Naive thymus-derived CD8-positive, alpha-beta T cell (primary cell): ENCODE data around the gene RAB11A. TPM values are rescaled to one million over a fixed set of nuclear protein-coding genes. Genes with fewer than 3 reads are reported as not detected.

Experiments
- ATAC-seq, 2 donors: fragments of 150-1000 bp; cut with Tn5 transposase in 1 of 2; sonication (Bioruptor Pico), chemical (Tn5 transposase) in 1 of 2; 1 replicate in 1 of 2; 2 replicates in 1 of 2; pipeline ENCODE4 v1.10.0; 2021; ENCODE audit warnings: mild to moderate bottlenecking in 2 of 2, moderate library complexity in 2 of 2
- POLR2A ChIA-PET: fragments of 350-600 bp; sonication (Branson Sonifier 250); formaldehyde crosslinking; loops from one replicate; lab custom pipeline; 2021; ENCODE audit warnings: antibody characterized with exemption; lab: Charles Lee
- DNase-seq, 10 donors: peaks; one replicate each; pipeline versions ENCODE4 v3.0.0 to v3.0.0-alpha.2; 2020 to 2022
- H3K27ac Mint-ChIP-seq, 10 donors: one replicate each; pipeline ENCODE4 v1.8.0; 2020 to 2022; ENCODE audit warnings: mild to moderate bottlenecking in 10 of 10, mixed read lengths in 10 of 10, moderate library complexity in 4 of 10, inconsistent platforms in 1 of 10
- H3K27me3 Mint-ChIP-seq, 5 donors: one replicate each; pipeline ENCODE4 v1.8.0; 2021 to 2022; ENCODE audit warnings: mixed read lengths in 5 of 5
- H3K36me3 Mint-ChIP-seq, 3 donors: one replicate each; pipeline ENCODE4 v1.8.0; 2020 to 2022; ENCODE audit warnings: mixed read lengths in 3 of 3, mild to moderate bottlenecking in 2 of 3, inconsistent platforms in 1 of 3
- H3K4me1 Mint-ChIP-seq, 4 donors: one replicate each; pipeline ENCODE4 v1.8.0; 2021 to 2022; ENCODE audit warnings: mixed read lengths in 4 of 4
- H3K4me3 Mint-ChIP-seq, 10 donors: one replicate each; pipeline ENCODE4 v1.8.0; 2020 to 2022; ENCODE audit warnings: mild to moderate bottlenecking in 10 of 10, mixed read lengths in 10 of 10, moderate library complexity in 6 of 10, inconsistent platforms in 1 of 10
- H3K9me3 Mint-ChIP-seq, 9 donors: one replicate each; pipeline ENCODE4 v1.8.0; 2020 to 2022; ENCODE audit warnings: mixed read lengths in 9 of 9, mild to moderate bottlenecking in 3 of 9, inconsistent platforms in 1 of 9, moderate library complexity in 1 of 9
- polyA plus RNA-seq, 3 donors: library from polyadenylated mRNA; unstranded; fragments of 300-500 nt; fragmentation: Illumina TruSeq; gene quantifications; one replicate each; pipeline ENCODE4 v1.2.3, GENCODE V29; 2021
- total RNA-seq, 8 experiments: library from RNA in 2 of 8; stranded (reverse) in 2 of 8; gene quantifications; one replicate each; pipeline ENCODE4 v1.2.3 and lab custom pipeline; 2021 to 2026

The RAB11A gene
- total and polyA plus RNA-seq, 5 experiments from 2014 or later, result 75.9 to 204 (median 186) TPM

DNA sequence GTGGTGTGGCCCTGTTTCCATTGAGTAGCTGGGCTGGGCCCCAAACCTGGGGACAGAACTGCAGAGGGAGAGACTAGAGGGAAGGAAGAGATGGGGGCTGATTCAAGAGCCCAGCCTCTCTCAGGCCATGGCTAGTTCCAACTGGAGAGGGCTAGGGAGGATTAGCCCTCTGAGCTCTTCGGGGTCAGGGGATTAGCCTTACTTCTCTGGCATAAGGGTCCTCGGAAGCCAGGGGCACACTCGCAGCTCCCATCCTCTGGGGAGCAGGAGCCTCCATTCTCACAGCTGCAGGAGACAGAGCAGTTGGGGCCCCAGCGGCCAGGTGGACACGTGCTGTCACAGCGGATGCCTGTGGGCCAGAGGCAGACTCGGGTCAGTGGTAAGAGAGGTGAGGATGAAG is 53.3 kb downstream of the RAB11A start:
- Mint-ChIP-seq H3K4me1 (peaks cover 0 to 26% (median 0%) of the 10 kb centered on the region in 4 donors), H3K4me3 (no peak overlapping the region), H3K9me3 (no peaks in the 10 kb centered on the region), H3K27ac (no peak overlapping the region), H3K27me3 (no peaks in the 10 kb centered on the region), H3K36me3 (no peaks in the 10 kb centered on the region)
- ATAC-seq (no peak), DNase-seq (no peak)
- POLR2A ChIA-PET, result no interaction called here

DNA sequence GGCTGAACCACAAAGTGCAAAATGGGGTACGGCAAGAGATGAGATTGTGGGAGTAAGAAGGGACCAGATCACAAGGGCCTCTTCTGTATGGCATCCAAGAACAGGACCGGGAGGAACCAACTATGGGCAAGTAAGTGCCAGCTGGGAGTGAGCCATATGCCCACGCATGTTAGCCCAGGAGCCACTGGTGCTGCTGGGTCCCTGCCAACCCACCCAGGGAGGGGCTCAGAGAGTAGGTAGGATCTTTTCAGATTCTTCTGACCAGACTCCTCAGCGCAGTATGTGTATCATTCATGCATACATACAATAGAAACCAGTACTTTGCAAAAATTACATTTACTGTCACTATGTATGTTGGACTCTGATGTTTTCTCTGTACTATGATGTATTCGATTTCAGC is 54.0 kb downstream of the RAB11A start:
- DNase-seq (no peak), ATAC-seq (no peak)
- Mint-ChIP-seq H3K36me3 (no peaks in the 10 kb centered on the region), H3K4me1 (peaks cover 0 to 26% (median 0%) of the 10 kb centered on the region in 4 donors), H3K4me3 (no peak overlapping the region), H3K27me3 (no peaks in the 10 kb centered on the region), H3K9me3 (no peaks in the 10 kb centered on the region), H3K27ac (peak overlapping the region in 2 of 10 donors; percentile 39 to 78)
- POLR2A ChIA-PET, result no interaction called here

DNA sequence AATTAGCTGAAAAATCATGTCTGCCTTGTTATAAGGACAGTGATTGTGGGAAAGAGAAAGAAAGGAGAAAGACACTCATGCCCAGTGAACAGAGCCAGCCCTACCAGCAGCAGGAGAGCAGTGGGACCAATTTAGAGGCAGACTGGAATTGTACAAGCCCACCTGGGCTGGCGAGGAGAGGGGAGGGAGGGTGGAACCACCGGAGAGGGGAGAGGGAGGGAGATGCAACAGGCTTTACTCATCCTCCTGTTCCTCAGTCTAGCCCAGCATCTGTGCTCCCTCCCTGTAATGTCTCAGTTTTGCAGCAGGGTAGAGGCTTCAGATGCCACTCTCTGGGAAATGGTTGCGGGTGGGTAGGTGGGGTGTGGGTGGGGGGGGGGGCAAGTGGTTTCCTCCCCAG is 54.7 kb downstream of the RAB11A start:
- Mint-ChIP-seq H3K27ac (peak overlapping the region in 2 of 10 donors; percentile 44 to 78), H3K36me3 (no peaks in the 10 kb centered on the region), H3K9me3 (no peaks in the 10 kb centered on the region), H3K27me3 (no peaks in the 10 kb centered on the region), H3K4me1 (peaks cover 0 to 20% (median 0%) of the 10 kb centered on the region in 4 donors), H3K4me3 (no peak overlapping the region)
- POLR2A ChIA-PET, result no interaction called here
- ATAC-seq (no peak), DNase-seq (no peak)

DNA sequence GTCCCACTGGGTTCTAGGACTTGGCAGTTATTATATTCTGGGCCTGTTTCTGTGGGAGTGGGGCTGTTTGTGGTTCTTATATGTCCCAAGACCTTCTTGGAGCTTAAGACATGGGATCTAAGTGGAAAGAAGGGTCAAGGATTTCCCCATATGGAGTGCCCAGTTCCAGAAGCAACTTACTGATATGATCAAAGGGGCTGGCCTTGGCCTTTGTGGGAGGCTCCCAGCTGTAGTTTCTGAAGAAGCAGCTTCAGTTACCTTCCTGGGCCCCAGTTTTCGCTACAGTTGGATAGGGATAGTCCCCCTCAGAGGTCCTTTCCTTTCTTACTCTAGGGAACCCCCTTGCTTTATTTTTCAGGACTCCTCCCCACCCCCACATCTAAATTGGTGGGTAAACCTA is 56.0 kb downstream of the RAB11A start:
- Mint-ChIP-seq H3K9me3 (no peaks in the 10 kb centered on the region), H3K4me1 (peaks cover 0 to 16% (median 0%) of the 10 kb centered on the region in 4 donors), H3K36me3 (no peaks in the 10 kb centered on the region), H3K27ac (peak overlapping the region in 1 of 10 donors; percentile 10), H3K27me3 (no peaks in the 10 kb centered on the region), H3K4me3 (no peak overlapping the region)
- no peak for ATAC-seq
- DNase-seq, result no peak
- POLR2A ChIA-PET, result no interaction called here

DNA sequence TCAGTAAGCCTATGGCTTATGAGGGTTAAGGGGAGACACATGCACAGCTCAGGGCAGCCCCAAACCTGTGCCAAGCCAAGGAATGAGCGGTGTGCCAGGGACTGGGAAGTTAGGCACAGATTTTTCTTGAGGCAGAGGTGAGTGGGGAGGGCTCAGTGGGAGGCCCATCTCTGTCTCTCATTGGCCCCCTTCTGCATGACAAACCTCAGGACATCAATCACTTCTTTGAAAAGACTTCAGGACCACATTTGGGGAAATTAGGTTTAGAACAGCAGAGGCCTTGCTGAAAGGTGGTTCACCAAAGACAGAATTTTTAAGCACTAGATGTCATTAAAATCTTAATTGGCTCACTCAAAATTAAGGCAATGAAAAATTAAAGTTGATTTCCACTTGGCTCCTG is 57.2 kb downstream of the RAB11A start:
- H3K4me3 Mint-ChIP-seq, result no peak overlapping the region
- no peaks in the 10 kb centered on the region for H3K9me3 Mint-ChIP-seq
- no peaks in the 10 kb centered on the region for H3K36me3 Mint-ChIP-seq
- H3K27ac Mint-ChIP-seq, result peak overlapping the region in 1 of 10 donors; percentile 76
- ATAC-seq (no peak), DNase-seq (no peak)
- H3K4me1 Mint-ChIP-seq, result peaks cover 0 to 5% (median 0%) of the 10 kb centered on the region in 4 donors
- POLR2A ChIA-PET, result no interaction called here
- no peaks in the 10 kb centered on the region for H3K27me3 Mint-ChIP-seq

DNA sequence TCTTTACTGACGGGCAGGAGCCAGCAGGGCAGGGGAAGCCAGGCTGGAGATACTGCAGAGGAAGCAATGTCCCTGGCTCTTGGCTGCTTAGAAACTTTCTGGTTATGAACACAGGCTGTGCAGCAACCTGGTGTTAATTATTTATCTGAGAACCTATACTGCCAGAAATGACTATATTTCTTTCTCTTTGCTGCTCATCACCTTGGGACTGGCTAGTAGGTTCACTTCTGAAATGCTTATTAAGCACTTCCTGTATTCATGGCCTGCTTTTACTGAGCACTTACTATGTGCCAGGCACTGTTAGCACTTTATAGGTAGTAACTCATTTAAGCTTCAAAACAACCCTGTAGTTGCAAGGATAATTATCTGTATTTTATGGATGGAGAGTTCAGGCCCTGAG is 57.6 kb downstream of the RAB11A start:
- DNase-seq (no peak), ATAC-seq (no peak)

DNA sequence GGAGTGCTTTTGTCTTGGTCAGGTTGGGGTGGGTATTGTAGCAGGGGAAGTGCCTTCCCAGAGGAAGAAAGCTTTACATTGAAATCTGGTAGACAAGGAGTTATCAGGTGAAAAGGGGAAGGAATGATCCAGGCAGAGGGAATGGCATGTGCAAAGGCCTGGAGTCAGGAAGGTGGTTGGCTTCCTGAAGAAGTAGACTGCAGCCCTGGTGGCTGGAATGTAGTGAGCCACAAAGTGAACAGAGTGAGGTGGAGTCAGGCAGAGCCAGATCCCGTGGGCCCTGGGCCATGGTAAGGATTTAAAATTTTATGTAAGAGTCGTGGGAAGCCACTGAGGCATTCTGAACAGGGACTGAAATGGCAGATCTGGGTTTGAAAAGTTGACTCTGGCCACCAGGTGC is 58.3 kb downstream of the RAB11A start:
- H3K9me3 Mint-ChIP-seq, result no peaks in the 10 kb centered on the region
- H3K4me1 Mint-ChIP-seq, result no peaks in the 10 kb centered on the region
- DNase-seq (no peak), ATAC-seq (no peak)
- POLR2A ChIA-PET, result no interaction called here
- H3K36me3 Mint-ChIP-seq, result no peaks in the 10 kb centered on the region
- H3K27me3 Mint-ChIP-seq, result peaks cover 0 to 5% (median 0%) of the 10 kb centered on the region in 5 donors
- H3K4me3 Mint-ChIP-seq, result no peak overlapping the region
- no peak overlapping the region for H3K27ac Mint-ChIP-seq

More for the DNA sequence above, 57.6 kb downstream of the RAB11A start:
- Mint-ChIP-seq H3K36me3 (no peaks in the 10 kb centered on the region), H3K27me3 (no peaks in the 10 kb centered on the region), H3K9me3 (no peaks in the 10 kb centered on the region), H3K27ac (no peak overlapping the region), H3K4me1 (peaks cover 0 to 2% (median 0%) of the 10 kb centered on the region in 4 donors), H3K4me3 (no peak overlapping the region)
- POLR2A ChIA-PET, result no interaction called here

DNA sequence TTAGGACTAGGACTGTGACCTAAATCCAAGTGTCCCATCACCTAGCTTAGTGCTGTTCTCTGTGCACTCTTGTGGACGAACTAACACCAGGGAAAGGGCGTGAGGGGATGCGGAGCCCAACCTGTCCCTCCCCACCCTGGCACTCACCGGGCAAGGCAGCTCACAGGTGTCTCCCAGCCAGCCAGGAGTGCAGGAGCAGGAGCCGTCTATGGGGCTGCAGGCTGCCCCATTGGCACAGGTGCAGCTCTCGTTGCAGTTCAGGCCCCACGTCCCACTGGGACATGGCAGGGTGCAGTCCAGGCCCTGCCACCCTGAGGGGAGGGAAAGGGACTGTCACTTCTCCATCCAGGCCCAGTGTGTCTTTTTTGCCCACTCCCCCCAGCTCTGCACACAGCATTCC is 60.3 kb downstream of the RAB11A start:
- POLR2A ChIA-PET, result interaction anchor here (0.5 kb wide), 1 partner anchor 360 kb away, joined by 4 read pairs; no protein-coding TSS in a partner anchor
- Mint-ChIP-seq H3K27me3 (peaks cover 0 to 5% (median 0%) of the 10 kb centered on the region in 5 donors), H3K4me1 (no peaks in the 10 kb centered on the region), H3K27ac (peak overlapping the region in 1 of 10 donors; percentile 49), H3K4me3 (no peak overlapping the region), H3K36me3 (no peaks in the 10 kb centered on the region), H3K9me3 (no peaks in the 10 kb centered on the region)
- DNase-seq, result peak in 1 of 10 donors; percentile 9
- ATAC-seq, result no peak

DNA sequence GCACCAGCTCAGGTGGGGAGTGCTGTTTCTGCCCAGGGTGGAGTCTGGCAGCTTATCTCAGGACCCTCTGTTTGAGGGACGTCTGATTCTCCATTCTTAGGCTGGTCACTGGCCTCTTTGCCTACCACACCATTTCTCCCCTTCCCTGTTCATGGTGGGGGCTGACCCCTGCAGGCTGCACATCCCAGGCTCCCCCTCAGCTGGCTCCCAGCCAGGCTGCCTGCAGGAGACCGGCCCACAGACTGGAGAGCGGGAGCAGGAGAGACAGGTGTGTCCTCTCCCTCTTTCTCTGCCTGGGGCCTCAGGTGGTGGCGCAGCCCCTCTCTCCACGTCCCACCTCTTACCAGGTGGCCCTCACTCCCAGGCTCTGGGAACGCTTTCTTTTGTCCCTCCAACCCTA is 60.8 kb downstream of the RAB11A start:
- Mint-ChIP-seq H3K36me3 (no peaks in the 10 kb centered on the region), H3K27me3 (peaks cover 0 to 5% (median 0%) of the 10 kb centered on the region in 5 donors), H3K4me1 (no peaks in the 10 kb centered on the region), H3K9me3 (no peaks in the 10 kb centered on the region), H3K27ac (peak overlapping the region in 1 of 10 donors; percentile 58), H3K4me3 (no peak overlapping the region)
- POLR2A ChIA-PET, result interaction anchor here (0.6 kb wide), 1 partner anchor 763 kb away, joined by 4 read pairs; no protein-coding TSS in a partner anchor
- ATAC-seq (no peak), DNase-seq (no peak)

DNA sequence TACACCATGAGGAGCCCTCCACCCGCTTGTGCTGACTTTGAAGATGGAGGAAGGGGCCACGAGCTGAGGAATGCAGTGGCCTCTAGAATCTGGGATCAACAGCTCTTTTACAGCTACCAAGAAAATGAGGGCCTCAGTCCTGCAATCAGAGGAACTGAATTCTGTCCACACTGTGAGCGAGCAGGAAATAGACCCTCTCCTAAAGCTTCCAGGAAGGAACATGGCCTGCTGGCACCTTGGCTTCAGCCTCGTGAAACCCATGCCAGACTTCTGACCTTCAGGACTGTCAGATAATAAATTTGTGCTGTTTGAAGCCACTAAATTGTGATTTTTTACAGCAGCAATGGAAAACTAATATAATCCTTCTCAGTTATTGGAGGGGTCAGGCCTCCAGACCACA is 61.9 kb downstream of the RAB11A start:
- Mint-ChIP-seq H3K4me1 (no peaks in the 10 kb centered on the region), H3K36me3 (no peaks in the 10 kb centered on the region), H3K4me3 (no peak overlapping the region), H3K27me3 (peaks cover 0 to 5% (median 0%) of the 10 kb centered on the region in 5 donors), H3K9me3 (no peaks in the 10 kb centered on the region), H3K27ac (peak overlapping the region in 1 of 10 donors; percentile 9)
- no peak for ATAC-seq
- DNase-seq, result peak in 1 of 10 donors; percentile 13
- POLR2A ChIA-PET, result no interaction called here

DNA sequence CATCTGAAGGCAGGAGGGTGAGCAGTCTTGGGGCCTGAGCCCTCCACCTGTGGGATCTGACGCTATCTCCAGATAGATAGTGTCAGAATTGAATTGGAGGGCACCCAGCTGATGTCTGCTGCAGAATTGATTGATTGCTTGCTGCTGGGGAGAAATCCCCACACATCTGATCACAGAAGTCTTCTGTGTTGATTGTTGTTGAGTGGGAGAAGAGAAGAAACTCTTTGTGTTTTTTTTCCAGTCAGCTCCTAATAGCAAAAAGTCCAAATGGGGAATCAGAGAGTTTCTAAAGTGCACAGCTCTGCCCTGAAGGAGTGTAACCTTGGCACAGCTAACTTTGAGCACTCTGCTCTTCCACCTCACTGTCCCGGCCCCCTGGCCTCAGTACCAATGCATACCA is 66.1 kb downstream of the RAB11A start:
- POLR2A ChIA-PET, result no interaction called here
- no peak overlapping the region for H3K4me3 Mint-ChIP-seq

DNA sequence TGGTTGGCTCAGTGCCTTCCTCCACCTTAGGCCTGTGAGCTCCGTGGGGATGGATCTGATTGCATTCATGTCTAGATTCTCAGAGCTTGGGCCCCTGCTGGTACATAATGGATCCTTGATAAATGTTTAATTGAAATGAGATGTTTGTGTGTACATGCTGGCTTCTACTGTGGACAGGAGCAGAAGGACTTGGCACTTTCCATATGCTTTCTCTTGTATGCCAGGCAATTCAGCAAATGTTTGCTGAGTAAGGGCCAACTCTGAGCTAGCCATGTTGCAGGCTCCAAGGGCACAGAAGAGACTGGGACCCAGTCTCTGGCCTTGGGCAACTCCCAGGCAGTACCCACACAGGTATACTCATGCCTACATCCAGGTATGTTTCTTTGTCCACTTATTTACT is 67.0 kb downstream of the RAB11A start:
- Mint-ChIP-seq H3K4me1 (peaks cover 0 to 6% (median 0%) of the 10 kb centered on the region in 4 donors), H3K36me3 (no peaks in the 10 kb centered on the region), H3K9me3 (no peaks in the 10 kb centered on the region), H3K27ac (peak overlapping the region in 1 of 10 donors; percentile 11), H3K4me3 (no peak overlapping the region), H3K27me3 (peaks cover 0 to 5% (median 0%) of the 10 kb centered on the region in 5 donors)
- POLR2A ChIA-PET, result no interaction called here
- DNase-seq, result no peak
- no peak for ATAC-seq

More for the DNA sequence above, 66.1 kb downstream of the RAB11A start:
- DNase-seq (peak in 1 of 10 donors; percentile 24), ATAC-seq (no peak)
- Mint-ChIP-seq H3K27me3 (peaks cover 0 to 5% (median 0%) of the 10 kb centered on the region in 5 donors), H3K4me1 (peaks cover 0 to 6% (median 0%) of the 10 kb centered on the region in 4 donors), H3K9me3 (no peaks in the 10 kb centered on the region), H3K27ac (no peak overlapping the region), H3K36me3 (no peaks in the 10 kb centered on the region)

DNA sequence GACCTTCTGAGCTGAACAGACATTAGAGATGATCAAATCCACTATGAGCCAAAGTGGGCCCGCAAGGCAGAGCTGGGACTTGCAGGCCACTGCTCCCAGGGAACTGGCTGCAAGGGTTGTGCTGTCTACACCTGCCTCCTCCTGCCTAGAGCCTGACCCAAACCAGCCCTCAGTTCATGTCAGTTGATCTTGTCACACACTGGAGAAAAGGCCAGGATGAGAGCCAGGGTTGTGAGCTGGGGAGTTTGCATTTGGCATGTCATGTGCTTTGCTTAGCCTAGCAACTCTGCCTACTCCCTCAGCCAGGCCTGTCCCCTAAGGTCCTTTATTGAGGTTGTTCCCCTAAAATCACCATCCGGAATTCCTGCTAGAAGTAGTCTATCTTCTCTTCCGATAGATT is 67.8 kb downstream of the RAB11A start:
- peaks cover 0 to 4% (median 0%) of the 10 kb centered on the region in 5 donors for H3K27me3 Mint-ChIP-seq
- H3K4me1 Mint-ChIP-seq, result peaks cover 0 to 8% (median under 1%) of the 10 kb centered on the region in 4 donors
- no peaks in the 10 kb centered on the region for H3K36me3 Mint-ChIP-seq
- POLR2A ChIA-PET, result no interaction called here
- no peak for ATAC-seq
- H3K27ac Mint-ChIP-seq, result no peak overlapping the region
- DNase-seq, result no peak
- H3K9me3 Mint-ChIP-seq, result no peaks in the 10 kb centered on the region
- no peak overlapping the region for H3K4me3 Mint-ChIP-seq

DNA sequence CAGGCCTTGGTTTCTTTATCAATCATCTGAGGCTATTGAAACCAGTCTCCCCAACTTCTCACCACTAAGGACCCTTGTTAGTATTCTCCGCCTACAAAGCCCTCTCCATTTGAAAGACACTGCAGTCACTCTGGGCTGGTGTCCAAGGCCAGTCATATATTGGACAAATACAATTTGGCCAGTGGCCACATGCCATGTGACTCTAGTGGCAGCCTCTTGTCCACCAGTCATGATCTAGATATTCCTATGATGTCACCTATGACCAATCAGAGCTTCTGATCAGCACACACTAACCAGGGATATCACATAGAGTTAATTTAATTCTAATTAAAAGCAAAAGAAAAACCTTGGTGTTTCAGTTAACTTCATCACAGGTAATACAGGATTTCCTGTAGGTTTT is 68.2 kb downstream of the RAB11A start:
- H3K9me3 Mint-ChIP-seq, result no peaks in the 10 kb centered on the region
- no peak for ATAC-seq
- H3K4me1 Mint-ChIP-seq, result peaks cover 1 to 12% (median 2%) of the 10 kb centered on the region in 4 donors
- H3K36me3 Mint-ChIP-seq, result no peaks in the 10 kb centered on the region
- no peak for DNase-seq
- no peak overlapping the region for H3K4me3 Mint-ChIP-seq
- POLR2A ChIA-PET, result interaction anchor here (0.6 kb wide), 2 partner anchors 97 to 364 kb away, joined by 4 read pairs; no protein-coding TSS in a partner anchor
- peak overlapping the region in 1 of 10 donors; percentile 42 for H3K27ac Mint-ChIP-seq
- H3K27me3 Mint-ChIP-seq, result peaks cover 0 to 3% (median 0%) of the 10 kb centered on the region in 5 donors
